Thyroid gland (tissue), 4 donors: ENCODE measurements around the gene AGBL4.

Source experiments
- POLR2A ChIP-seq, 2 donors: fragments of 450-650 bp; IDR thresholded peaks; one replicate each; pipeline ENCODE4 v1.6.1; 2017; ENCODE audit warnings: antibody characterized with exemption in 2 of 2, mild to moderate bottlenecking in 2 of 2, moderate library complexity in 1 of 2
- TF ChIP-seq, protein P1 (sequence below), 6 experiments: fragments of 200-600 bp in 3 of 6; fragments of 450-650 bp in 3 of 6; sonication (generic) in 3 of 6; IDR thresholded peaks; one replicate each; pipeline ENCODE4 v1.5.1; 2016 to 2019; ENCODE audit warnings: antibody characterized with exemption in 6 of 6, mild to moderate bottlenecking in 2 of 6, inconsistent platforms in 1 of 6, moderate library complexity in 1 of 6

DNA sequence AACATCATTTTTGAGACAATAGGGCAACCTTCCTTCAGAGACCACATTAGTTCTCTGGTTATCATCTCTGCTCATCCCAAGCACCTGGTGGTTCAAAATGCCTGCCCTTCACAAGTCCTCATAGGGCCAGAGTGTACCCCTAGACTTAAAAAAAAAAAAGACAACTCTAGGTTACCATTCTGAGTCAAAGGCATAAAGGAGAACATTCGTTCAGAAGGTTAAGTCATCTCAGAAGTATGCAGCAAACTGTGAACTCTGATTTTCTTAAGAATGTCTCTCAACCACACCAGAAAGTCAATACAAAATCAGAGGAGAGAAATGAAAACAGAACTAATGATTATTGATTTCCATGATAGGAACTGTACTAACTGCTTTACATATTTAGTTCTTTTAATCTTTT lies 1237.9 kb downstream of the AGBL4 start:
- TF ChIP-seq, protein P1, sequence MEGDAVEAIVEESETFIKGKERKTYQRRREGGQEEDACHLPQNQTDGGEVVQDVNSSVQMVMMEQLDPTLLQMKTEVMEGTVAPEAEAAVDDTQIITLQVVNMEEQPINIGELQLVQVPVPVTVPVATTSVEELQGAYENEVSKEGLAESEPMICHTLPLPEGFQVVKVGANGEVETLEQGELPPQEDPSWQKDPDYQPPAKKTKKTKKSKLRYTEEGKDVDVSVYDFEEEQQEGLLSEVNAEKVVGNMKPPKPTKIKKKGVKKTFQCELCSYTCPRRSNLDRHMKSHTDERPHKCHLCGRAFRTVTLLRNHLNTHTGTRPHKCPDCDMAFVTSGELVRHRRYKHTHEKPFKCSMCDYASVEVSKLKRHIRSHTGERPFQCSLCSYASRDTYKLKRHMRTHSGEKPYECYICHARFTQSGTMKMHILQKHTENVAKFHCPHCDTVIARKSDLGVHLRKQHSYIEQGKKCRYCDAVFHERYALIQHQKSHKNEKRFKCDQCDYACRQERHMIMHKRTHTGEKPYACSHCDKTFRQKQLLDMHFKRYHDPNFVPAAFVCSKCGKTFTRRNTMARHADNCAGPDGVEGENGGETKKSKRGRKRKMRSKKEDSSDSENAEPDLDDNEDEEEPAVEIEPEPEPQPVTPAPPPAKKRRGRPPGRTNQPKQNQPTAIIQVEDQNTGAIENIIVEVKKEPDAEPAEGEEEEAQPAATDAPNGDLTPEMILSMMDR (IDR thresholded peaks at IDR 0.05), result no peak
- no peak for TF ChIP-seq POLR2A (IDR thresholded peaks at IDR 0.05)
